Duodenal mucosa (tissue), 2 donors: ENCODE results near the gene ATXN3L.

Experiments
- H3K27ac ChIP-seq: one replicate; pipeline ENCODE4 v1.7.0; 2013; ENCODE audit warnings: low read depth, low read length
- H3K27me3 ChIP-seq, 2 donors: one replicate each; pipeline ENCODE4 v1.7.0; 2013; ENCODE audit warnings: low read length in 2 of 2, control low read depth in 1 of 2; ENCODE audit not compliant: insufficient read depth in 2 of 2, control insufficient read depth in 1 of 2
- H3K36me3 ChIP-seq, 2 donors: one replicate each; pipeline ENCODE4 v1.7.0; 2013; ENCODE audit warnings: low read length in 2 of 2, control low read depth in 1 of 2; ENCODE audit not compliant: insufficient read depth in 2 of 2, control insufficient read depth in 1 of 2
- H3K4me1 ChIP-seq, 2 donors: one replicate each; pipeline ENCODE4 v1.7.0; 2013; ENCODE audit warnings: low read length in 2 of 2, control low read depth in 1 of 2; ENCODE audit not compliant: insufficient read depth in 2 of 2, control insufficient read depth in 1 of 2
- H3K4me3 ChIP-seq, 2 donors: one replicate each; pipeline ENCODE4 v1.7.0; 2013; ENCODE audit warnings: low read length in 2 of 2, low read depth in 1 of 2
- H3K9ac ChIP-seq, 2 donors: one replicate each; pipeline ENCODE4 v1.7.0; 2013; ENCODE audit warnings: low read length in 2 of 2, low read depth in 1 of 2
- H3K9me3 ChIP-seq, 2 donors: one replicate each; pipeline ENCODE4 v1.7.0; 2013; ENCODE audit warnings: low read length in 2 of 2, control low read depth in 1 of 2; ENCODE audit not compliant: control insufficient read depth in 1 of 2

The ATXN3L gene

DNA sequence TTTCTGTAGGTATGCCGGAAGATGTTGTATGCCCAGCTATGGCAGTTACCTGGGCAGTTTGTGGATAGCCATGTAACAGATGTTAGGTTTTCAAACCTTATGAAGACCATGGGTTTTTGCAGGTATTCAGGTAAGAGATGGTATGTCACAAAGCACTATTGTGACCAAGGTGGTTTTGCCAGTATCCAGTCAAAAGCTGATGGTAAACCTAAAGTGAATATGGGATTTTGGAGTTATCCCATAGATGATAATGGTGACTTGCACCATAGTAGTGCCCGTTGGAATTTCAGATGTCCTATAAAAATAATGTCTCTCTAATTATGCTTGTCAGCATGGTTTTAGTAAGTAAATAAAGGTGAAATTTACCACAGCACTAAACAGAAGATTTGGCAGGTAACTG lies at the start of gene ATXN3L:
ATXN3L (minus strand) TSS at position 101 of the 400 bp plus-strand sequence. CDS start 119 bp downstream, outside the sequence.
- H3K4me3 ChIP-seq = no peak within 1 kb of the TSS
- H3K27me3 ChIP-seq = no peaks in the 10 kb centered on the region
- no peak within 1 kb of the TSS for H3K27ac ChIP-seq
- no peaks in the 10 kb centered on the region for H3K9me3 ChIP-seq
- H3K4me1 ChIP-seq = no peaks in the 10 kb centered on the region
- H3K9ac ChIP-seq = no peak within 1 kb of the TSS
- no peaks in the 10 kb centered on the region for H3K36me3 ChIP-seq

GRCh38 chrX:13369256-13370030 lies 49.6 kb upstream of the ATXN3L start:
- H3K4me1 ChIP-seq = no peaks in the 10 kb centered on the region
- H3K4me3 ChIP-seq = no peak overlapping the region
- H3K36me3 ChIP-seq = no peaks in the 10 kb centered on the region
- H3K27me3 ChIP-seq = no peaks in the 10 kb centered on the region
- no peak overlapping the region for H3K9ac ChIP-seq
- no peak overlapping the region for H3K27ac ChIP-seq
- no peaks in the 10 kb centered on the region for H3K9me3 ChIP-seq

- Histone ChIP-seq H3K4me1 (no peaks in the 10 kb centered on the region), H3K4me3 (no peak overlapping the region), H3K27me3 (no peaks in the 10 kb centered on the region)
These were observed 48.1 kb upstream of the ATXN3L start for GRCh38 chrX:13367950-13368349.

GRCh38 chrX:13366698-13367097 lies 46.8 kb upstream of the ATXN3L start:
- no peak overlapping the region for H3K27ac ChIP-seq
- H3K4me1 ChIP-seq = no peaks in the 10 kb centered on the region
- H3K27me3 ChIP-seq = no peaks in the 10 kb centered on the region
- no peak overlapping the region for H3K9ac ChIP-seq
- no peaks in the 10 kb centered on the region for H3K36me3 ChIP-seq
- no peaks in the 10 kb centered on the region for H3K9me3 ChIP-seq
- no peak overlapping the region for H3K4me3 ChIP-seq

More at GRCh38 chrX:13367950-13368349, 48.1 kb upstream of the ATXN3L start:
- no peak overlapping the region for H3K27ac ChIP-seq
- no peaks in the 10 kb centered on the region for H3K36me3 ChIP-seq
- no peak overlapping the region for H3K9ac ChIP-seq
- no peaks in the 10 kb centered on the region for H3K9me3 ChIP-seq

DNA sequence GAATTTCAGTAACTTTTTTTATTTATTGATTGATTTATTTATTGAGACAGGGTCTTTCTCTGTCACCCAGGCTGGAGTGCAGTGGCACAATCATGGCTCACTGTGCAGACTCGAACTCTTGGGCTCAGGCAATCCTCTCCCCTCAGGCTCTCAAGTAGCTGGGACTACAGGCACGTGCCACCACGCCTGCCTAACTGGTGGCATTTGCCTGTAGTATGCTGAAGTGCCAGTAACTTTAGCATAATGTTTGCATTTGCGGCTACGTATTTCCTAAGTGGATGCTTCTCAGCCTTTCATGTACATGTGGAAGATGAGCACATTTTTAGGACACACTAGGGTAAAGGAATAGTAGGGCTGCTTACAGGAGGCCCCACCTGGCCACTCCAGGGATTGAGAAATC lies 45.3 kb upstream of the ATXN3L start:
- Histone ChIP-seq H3K27me3 (no peaks in the 10 kb centered on the region), H3K36me3 (no peaks in the 10 kb centered on the region), H3K4me1 (no peaks in the 10 kb centered on the region)

DNA sequence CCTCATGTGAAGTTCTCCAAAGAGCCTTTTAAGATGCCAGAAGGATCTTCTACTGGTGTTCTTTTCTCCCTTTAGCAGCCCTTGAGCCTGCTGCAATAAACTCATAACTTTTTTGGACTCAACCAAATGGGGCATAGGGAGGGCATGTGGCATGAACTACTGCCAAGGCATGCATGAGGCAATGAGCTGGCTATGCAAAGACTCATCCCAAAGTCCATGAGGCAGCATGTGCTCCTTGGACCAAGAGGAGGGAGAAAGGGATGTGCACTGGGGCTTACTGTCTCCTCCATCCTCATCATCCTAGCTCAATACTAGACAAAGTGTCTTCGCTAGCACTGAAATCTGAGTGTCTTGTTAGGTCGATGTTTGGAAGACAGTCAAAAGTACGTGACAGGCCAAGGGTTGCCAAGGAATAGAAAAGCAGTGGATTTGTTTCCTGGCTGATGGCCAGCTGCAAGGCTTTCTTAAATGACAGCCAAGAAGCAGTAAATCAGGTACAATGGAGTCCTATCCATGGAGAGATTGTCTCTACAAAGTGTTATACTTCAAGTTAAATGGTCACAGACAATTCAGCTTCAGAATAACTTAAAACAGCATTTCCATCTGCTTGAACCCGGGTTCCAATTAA lies 44.5 kb upstream of the ATXN3L start:
- Histone ChIP-seq H3K27me3 (no peaks in the 10 kb centered on the region), H3K4me3 (no peak overlapping the region), H3K36me3 (no peaks in the 10 kb centered on the region), H3K9ac (no peak overlapping the region), H3K4me1 (no peaks in the 10 kb centered on the region), H3K9me3 (no peaks in the 10 kb centered on the region), H3K27ac (no peak overlapping the region)

More for the DNA sequence above, 45.3 kb upstream of the ATXN3L start:
- Histone ChIP-seq H3K27ac (no peak overlapping the region), H3K9ac (no peak overlapping the region), H3K9me3 (no peaks in the 10 kb centered on the region), H3K4me3 (no peak overlapping the region)

GRCh38 chrX:13360146-13360545 lies 40.3 kb upstream of the ATXN3L start:
- no peaks in the 10 kb centered on the region for H3K4me1 ChIP-seq
- no peak overlapping the region for H3K4me3 ChIP-seq
- no peaks in the 10 kb centered on the region for H3K9me3 ChIP-seq
- no peak overlapping the region for H3K27ac ChIP-seq
- no peaks in the 10 kb centered on the region for H3K36me3 ChIP-seq
- H3K27me3 ChIP-seq = no peaks in the 10 kb centered on the region
- H3K9ac ChIP-seq = no peak overlapping the region

GRCh38 chrX:13357925-13358324 lies 38.1 kb upstream of the ATXN3L start:
- H3K27me3 ChIP-seq = no peaks in the 10 kb centered on the region
- H3K4me1 ChIP-seq = no peaks in the 10 kb centered on the region
- H3K9me3 ChIP-seq = no peaks in the 10 kb centered on the region
- no peaks in the 10 kb centered on the region for H3K36me3 ChIP-seq
- H3K27ac ChIP-seq = no peak overlapping the region
- no peak overlapping the region for H3K4me3 ChIP-seq
- H3K9ac ChIP-seq = no peak overlapping the region

DNA sequence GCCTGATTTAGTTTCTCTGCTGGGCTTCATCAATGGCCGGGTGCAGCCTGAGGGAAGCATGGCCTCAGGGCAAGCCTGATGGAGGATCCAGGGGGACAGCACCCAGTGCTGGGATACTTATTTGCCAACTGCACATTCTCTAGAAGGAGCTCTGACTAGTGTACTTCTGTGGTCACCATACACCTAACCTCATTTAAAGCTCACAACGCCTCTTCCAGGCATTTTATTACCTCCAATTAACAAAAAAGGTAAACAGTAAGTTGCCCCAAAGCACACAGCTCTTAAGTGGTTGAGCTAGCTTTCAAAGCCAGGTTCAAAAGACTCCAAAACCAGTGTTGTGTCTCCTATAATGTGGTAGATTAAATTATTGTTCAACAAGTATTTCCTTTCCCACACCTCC lies 26.8 kb upstream of the ATXN3L start:
- Histone ChIP-seq H3K9ac (no peak overlapping the region), H3K36me3 (no peaks in the 10 kb centered on the region), H3K4me1 (no peaks in the 10 kb centered on the region), H3K27me3 (no peaks in the 10 kb centered on the region), H3K27ac (no peak overlapping the region), H3K9me3 (no peaks in the 10 kb centered on the region), H3K4me3 (no peak overlapping the region)

- no peaks in the 10 kb centered on the region for H3K36me3 ChIP-seq
- no peak overlapping the region for H3K9ac ChIP-seq
- no peaks in the 10 kb centered on the region for H3K27me3 ChIP-seq
- no peaks in the 10 kb centered on the region for H3K9me3 ChIP-seq
- no peak overlapping the region for H3K27ac ChIP-seq
- no peaks in the 10 kb centered on the region for H3K4me1 ChIP-seq
- H3K4me3 ChIP-seq = no peak overlapping the region
These were observed 25.6 kb upstream of the ATXN3L start for GRCh38 chrX:13345438-13345837.
